NB4 (cell line): Measurements from ENCODE around the gene AHRR.

Experiments
- CTCF ChIP-seq: IDR thresholded peaks from one replicate; pipeline ENCODE4 v1.5.1; 2012; ENCODE audit warnings: low read depth, low read length
- POLR2A ChIP-seq: IDR thresholded peaks from 2 replicates; pipeline ENCODE4 v1.6.1; 2011; ENCODE audit warnings: mild to moderate bottlenecking; ENCODE audit not compliant: insufficient read length; ENCODE audit errors: extremely low read depth
- TF ChIP-seq, protein P1 (sequence below): IDR thresholded peaks from 2 replicates; pipeline ENCODE4 v1.6.1; 2011; ENCODE audit warnings: low read depth, low read length

- no peak for TF ChIP-seq POLR2A
- TF ChIP-seq, protein P1, sequence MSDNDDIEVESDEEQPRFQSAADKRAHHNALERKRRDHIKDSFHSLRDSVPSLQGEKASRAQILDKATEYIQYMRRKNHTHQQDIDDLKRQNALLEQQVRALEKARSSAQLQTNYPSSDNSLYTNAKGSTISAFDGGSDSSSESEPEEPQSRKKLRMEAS = no peak
- no peak for TF ChIP-seq CTCF
These were observed 152.2 kb downstream of the AHRR start for GRCh38 chr5:473551-474192.
